Activated CD4-positive, CD25-positive, alpha-beta regulatory T cell treated with anti-CD3 and anti-CD28 coated beads, Interleukin-2, amount 50 U/mL, for 24 hours (primary cell): Measurements from ENCODE around the gene GARIN5A.

Experiments used
- ATAC-seq, 2 donors: fragments of 150-1000 bp; cut with Tn5 transposase; one replicate each; pipeline ENCODE4 v1.10.0; 2021; ENCODE audit warnings: mild to moderate bottlenecking in 1 of 2, moderate library complexity in 1 of 2

Gene GARIN5A

DNA sequence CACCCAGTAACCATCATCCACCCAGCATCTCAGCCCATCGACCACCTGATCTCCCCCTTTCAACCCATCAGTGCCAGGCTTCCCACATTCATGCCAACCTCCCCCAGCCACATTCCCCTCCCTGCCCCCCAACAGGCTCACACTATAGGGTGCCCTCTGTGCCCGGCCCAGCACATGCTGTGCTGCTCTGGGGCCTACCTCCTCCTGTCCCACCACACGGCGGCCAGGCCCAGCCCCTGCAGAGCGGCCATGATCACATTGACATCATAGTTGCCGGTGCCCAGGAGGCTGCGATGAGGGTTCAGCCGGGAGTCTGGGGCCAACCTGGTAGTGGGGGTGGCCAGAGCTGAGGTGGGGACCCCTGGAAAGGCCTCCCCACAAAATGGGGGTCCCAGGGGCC is 30.7 kb upstream of the GARIN5A start:
- no peak for ATAC-seq

DNA sequence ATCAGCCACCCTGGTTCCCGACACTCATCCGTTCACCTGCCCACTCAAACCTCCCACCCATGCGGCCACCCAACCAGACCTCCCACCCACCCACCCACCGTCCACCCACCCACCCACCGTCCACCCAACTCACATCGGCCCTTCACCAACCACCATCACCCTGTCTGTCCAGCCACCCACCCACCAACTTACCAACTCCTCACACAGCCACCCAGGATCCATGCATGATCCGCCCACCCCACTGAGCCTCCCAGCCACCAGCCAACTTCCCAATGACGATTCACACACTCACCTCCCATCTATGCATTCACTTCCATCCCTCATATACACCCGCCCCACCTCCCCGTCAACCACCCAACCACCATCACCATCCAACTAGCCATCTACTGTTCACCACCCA is 30.1 kb upstream of the GARIN5A start:
- ATAC-seq, result no peak

DNA sequence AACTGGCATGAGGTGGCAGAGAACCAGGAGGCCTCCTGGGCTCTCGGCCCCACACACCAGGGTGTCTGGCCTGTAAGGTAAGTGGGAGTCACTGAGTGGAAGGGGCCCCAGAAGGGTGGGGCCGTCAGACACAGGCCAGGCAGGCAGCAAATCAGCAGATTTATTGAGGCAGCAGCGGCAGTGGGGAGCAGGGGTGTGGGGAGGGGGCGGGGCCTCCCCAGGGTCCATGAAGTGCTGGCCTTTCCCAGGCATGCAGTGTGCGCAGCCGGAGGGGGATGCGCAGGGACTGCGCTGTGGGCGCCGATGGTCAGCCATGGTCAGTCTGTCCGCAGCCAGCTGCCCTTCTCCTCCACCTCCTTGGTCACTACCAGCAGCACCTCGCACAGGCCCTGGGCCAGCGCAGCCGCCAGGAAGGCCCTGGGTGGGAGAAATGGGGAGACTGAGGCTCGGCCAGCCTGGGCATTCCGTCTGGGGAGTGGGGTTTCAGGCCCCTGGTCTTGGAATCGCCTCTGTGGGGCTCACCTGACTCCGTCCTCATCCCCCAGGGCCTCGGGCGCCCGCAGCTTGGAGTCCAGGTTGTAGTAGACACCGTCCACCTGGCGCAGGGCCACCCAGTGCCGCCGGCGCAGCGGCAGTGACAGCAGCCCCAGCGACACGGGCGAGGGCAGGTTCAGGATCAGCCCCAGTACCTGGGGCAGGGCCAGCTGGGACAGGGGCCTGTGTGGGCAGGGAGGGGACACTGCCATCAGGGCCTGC is 29.4 kb upstream of the GARIN5A start:
- ATAC-seq, result no peak

DNA sequence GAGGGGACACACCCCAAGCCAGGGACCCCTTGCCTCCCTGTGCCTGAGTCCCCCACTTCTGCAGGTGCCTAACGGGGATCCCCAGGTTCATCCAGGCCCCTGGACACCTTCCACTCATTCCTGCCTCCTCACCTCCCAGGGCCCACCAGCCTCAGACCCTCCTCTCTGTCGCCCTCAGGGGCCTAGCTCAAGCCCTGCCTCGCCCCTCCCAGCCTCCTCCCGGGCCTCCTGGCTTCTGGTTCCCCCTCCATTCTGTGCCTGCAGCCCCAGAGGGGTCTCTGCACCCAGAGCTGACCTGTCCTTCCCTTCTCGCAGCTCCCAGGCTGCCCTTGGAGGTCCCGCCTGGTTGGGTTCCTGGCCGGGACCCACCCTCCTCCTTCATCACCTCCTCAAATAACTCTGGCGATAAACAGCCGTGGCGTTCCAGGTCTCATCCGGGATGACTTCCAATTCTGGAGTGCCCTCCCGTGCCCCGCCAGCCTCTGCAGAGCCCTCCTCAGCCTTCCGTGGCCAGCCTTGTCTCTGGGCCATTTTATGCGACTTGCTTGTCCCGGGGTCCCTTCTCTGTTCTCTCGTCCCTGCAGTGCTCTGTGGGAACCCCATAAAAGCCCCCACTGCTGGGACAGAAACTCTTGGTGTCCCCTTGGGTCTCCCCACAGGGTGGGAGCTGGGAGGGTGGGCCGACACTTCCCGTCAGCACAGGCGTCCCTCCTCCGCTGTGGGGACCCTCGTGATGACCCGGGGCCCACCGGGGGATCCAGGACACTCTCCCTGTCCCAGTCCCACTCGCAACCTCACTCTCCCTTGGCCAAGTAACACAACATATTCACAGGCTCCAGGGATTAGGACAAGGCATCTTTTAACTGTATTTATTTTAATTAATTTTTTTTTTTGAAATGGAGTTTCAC is 25.2 kb upstream of the GARIN5A start:
- no peak for ATAC-seq

DNA sequence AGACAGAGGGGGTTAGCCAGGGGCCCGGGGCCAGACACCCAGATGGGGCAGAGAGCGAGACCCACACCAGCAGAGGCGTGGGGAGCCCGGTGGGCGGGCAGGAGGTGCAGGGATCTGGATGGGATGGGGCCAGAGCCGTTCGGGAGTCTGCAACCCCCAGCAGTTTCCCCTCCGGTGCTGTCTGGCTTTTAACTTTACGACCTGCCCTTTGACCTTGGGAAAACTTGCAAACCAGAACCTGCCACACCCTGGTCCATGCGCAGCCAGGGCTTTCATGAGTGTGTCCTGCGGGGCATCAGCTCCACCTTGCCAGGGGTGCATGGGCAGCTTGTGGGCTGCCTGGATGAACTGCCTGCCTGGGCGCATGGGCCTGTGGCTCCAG is 24.5 kb upstream of the GARIN5A start:
- ATAC-seq, result no peak

DNA sequence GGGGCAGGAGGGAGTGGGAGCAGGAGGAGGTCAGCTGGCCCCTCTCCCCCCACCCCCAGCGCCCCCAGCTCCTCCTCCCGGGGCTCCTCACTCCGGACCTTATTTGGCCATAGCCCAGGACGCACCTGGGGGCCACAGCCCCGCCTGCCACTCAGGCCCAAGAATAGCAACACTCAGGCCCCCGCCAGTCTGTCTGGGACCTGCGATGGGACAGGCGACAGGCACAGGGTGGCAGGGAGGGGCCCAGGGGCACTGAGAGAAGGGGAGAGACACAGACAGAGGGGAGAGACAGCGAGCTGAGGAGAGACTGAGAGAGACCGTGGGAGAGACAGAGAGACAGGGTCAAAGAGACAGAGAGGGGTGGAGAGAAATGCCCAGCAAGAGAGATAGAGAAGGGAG is 24.1 kb upstream of the GARIN5A start:
- ATAC-seq, result no peak

DNA sequence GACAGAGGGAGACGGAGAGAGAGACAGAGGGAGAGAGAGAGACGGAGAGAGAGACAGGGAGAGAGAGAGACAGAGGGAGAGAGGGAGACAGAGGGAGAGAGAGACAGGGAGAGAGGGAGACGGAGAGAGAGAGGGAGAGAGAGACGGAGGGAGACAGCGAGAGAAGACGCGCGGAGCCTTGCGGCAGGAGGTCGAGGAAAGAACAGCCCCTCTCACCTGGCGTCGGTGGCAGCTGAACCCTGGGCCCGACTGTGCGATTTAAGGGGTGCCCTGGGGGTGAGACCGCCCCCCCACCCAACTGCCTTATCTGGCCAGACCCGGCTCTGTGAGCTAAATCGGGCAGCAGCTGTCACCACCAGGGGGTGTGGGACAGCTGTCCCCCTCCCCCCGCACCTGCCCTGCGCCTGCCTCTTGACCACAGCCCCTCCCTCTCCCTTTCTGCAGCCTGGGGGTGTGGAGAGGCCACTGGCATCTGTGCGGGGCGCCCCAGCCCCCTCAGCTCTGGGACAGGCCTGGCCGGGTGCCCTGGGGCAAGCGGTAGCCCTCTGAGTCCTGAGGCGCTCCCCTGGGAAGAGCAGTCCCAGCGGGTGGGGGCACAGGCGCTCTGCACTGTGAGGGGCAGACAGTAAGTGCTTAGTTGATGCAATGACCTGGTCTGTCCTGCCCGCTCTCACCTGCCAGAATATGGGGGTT is 23.6 kb upstream of the GARIN5A start:
- no peak for ATAC-seq

DNA sequence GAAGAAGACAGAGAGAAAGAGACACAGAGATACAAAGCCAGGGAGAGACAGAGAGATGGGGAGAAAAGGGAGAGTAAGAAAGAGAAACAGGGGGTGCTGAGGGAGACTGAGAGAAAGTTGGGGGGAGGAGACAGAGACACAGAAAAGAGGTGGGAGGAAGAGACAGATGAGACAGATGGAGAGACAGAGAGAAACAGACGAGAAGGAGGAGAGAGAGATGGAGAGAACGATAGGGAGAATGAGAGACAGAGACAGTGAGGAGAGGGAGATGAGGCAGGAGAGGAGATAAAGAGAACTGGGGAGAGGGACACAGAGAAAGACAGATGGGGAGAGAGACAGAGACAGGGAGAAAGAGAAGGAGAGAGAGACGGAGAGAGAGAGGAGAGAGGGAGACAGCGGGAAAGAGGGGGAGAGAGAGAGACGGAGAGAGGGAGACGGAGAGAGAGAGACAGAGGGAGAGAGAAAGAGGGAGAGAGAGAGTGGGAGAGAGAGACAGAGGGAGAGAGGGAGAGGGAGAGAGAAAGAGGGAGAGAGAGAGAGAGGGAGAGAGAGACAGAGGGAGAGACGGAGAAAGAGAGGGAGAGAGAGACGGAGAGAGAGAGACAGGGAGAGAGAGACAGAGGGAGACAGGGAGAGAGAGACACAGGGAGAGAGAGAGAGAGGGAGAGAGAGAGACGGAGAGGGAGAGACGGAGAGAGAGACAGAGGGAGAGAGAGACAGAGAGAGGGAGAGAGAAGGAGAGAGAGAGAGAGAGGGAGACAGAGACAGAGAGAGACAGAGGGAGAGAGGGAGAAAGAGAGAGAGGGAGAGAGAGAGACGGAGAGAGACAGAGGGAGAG is 21.8 kb upstream of the GARIN5A start:
- no peak for ATAC-seq

DNA sequence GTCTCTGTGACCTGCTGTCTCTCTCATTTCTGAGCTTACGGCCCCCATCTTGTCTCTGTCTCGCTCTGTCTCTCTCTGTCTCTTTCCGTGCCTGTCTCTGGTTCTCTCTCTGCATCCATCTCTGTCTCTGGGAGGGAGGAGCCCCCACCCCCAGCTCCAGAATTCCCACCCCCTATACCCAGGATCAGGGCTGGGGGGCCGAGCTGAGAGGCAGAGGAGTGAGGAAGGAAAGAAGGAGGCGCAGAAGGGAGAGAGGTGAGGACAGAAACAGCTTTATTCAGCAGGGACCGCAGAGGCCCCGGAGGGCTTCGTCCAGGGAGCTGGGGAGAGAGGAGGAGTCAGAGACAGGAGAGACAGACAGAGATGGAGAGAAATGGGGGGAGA is 20.4 kb upstream of the GARIN5A start:
- no peak for ATAC-seq

DNA sequence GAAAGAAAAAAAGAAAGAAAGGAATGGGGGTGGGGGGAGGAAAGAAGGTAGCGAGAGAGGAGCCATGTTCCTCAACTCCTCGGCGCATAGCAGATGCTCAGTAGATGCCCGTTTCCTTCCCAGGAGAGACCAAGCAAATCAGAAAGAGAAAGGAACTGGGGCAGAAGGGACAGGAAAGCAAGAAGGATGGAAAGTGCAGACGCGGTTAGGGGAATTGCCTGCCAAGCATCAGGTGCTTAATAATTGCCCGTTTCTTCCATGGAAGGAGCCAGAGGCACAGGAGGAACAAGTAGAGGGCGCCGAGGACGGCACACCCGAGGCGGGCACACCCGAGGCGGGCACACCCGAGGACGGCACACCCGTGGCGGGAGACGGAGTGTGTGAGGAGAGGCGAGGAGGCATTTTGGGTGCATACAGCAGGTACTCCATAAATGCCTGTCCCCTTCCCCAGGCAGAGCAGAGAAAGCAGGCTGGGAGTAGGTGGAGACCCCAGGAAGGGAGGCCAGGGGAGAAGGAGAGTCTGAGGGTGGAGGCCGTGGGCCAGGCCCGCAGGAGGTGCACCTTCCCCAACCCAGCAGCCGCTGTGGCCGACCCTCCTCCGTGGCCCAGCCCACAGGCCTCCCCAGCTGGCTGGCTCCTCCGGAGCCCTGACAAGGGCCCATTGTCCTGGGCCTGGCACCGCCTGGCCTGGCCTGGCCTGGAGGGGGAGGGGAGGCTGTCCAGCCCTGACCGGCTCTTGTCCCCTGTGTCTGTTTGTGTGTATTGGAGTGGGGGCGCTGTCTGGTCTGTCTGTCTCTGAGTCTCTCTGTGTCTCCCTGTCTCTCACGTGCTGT is 19.8 kb upstream of the GARIN5A start:
- no peak for ATAC-seq

DNA sequence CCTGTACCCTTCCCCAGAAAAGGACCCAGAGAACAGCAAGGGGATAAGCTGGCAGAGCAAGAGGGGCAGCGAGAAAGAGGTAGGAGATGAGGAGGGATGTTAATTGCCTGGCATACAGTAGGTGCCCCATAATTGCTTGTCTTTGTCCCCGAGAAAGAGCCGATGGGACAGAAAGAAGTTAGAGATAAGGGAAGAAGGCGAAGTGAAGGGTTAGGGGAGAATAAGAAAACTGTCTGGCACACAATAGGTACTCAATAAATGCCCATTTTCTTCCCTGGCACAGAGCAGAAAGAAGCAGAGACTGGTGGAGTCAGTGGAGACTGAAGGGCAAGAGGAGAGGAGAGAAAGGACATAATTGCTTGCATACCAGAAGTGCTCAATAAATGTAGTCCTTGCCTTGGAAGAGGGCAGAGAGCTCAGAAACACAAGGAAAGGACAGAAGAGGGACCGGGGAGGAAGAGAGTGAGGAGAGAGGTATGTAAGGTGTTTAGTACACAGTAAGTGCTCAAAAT is 18.4 kb upstream of the GARIN5A start:
- no peak for ATAC-seq

DNA sequence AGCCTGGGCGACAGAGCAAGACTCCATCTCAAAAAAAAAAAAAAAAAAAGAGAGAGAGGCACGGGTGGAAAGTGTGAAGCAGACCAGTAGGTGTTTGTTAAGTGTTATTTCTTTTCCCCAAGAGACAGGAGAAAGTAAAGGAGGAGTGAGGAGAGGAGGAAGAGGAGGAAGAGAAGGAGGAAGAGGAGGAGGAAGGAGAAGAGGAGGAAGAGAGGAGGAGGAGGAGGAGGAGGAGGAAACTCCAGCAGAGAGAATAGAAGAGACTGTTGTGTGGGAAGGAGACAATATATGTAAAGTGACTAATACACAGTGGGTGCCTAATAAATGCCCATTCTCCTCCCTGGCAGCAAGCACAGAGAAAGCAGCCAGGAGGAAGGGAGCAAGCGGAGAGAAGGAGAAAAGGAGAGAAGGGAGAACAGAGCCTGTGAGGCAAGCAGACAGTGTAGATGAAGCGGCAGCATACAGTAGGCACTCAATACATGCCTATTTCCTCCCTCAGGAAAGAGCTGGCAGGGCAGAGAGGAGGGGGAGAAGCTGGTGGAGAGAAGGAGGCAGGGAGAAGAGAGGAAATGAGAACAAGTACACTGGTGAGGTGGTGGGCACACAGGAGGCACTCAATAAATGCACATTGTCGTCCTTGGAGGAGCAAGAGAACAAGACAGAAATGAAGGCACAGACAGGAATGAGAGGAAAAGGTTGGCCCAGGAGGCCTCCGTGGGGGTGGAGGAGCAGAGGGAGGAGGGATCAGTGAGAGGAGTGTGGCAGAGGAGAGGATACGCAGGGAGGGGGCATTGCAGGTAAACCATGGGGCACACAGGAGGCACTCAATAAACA is 17.8 kb upstream of the GARIN5A start:
- no peak for ATAC-seq

DNA sequence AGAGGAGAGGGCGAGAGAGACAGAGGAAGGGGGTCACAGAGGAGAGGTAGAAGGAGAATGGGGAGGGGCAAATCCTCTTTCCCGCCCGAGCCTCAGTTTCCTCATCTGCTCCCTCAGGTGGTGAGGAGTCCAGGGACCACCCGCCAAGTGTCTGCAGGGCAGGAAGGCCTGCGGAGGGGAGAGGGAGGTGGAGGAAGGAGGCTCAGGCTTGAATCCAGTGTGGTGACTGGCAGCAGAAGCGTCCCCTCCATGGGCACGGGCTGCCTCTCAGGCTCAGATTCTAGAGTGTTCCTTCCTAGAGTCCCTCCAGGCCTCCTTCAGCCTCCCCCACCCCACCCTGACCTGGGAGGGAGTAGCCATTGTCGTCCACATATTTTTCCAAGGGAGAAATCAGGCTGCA is 16.5 kb upstream of the GARIN5A start:
- ATAC-seq, result no peak

DNA sequence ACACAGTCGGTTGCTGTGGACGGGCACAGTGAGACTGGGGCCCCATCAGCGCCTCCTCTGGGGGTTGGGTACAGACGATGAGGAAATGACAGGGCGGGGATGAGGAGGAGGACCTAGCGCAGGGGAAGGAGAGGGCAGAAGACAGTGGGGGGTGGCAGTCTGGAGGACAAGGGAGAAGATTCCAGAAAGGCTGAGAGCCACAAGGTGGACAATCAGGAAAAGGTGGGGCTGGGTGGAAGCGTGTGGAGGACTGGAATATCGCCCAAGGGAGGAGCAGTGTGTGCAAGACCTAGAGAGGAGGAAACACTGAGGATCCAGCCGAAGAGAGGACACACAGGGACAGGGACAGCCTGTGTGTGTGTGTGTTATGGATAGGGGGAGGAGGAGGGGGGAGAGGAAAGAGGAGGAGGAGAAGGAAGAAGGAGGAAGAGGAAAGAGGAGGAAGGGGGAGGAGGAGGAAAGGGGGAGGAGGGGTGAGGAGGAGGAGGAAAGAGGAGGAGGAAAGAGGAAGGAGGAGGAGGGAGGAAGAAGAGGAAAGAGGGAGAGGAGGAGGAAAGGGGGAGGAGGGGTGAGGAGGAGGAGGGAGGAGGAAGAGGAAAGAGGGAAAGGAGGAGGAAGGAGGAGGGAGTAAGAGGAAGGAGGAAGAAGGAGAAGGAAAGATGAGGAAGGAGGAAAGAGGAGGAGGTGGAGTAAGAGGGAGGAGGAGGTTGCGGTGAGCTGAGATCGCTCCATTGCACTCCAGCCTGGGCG is 15.8 kb upstream of the GARIN5A start:
- peak; percentile 84 to 93 for ATAC-seq

DNA sequence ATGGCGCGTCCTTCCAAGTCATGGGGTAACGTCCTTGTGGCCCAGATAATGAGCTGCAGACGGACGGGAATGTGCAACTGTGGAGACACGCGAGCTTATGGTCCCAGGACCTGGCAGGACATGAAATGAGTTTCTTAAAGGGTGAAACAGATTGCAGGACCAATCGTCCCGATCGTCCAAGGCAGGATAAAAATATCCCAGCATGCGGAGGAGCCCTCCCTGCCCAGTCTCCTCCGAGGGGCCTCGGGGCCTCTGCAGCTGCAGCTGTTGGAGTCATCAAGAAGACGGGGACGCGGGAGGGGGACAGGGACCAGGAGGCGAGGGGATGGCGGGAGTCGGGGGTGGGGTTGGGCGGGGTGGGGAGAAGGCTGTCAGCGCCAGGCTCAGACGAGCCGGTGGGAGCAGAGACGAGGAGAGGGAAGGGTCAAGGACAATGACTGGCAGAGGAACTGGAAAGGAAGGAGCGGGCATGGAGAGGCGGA is 14.4 kb upstream of the GARIN5A start:
- no peak for ATAC-seq

DNA sequence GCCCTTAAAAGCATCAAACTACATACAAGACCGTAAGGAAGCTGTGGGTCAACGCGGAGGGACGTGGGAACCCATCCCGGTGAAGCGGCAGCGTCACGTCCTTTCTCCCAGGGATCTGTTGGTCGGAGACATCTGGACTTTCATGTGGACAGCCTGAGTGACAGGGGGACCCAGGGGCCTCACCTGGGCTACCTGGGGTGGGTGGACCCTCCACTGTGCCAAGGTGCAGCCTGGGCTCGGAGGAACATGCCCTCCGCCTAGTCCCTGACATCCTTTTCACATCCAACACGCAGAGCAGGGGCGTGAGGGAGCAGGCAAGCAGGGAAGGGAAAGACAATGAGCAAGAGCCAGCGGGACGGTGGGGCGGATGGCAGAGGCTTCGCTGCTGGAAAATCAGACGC is 13.8 kb upstream of the GARIN5A start:
- ATAC-seq, result no peak

DNA sequence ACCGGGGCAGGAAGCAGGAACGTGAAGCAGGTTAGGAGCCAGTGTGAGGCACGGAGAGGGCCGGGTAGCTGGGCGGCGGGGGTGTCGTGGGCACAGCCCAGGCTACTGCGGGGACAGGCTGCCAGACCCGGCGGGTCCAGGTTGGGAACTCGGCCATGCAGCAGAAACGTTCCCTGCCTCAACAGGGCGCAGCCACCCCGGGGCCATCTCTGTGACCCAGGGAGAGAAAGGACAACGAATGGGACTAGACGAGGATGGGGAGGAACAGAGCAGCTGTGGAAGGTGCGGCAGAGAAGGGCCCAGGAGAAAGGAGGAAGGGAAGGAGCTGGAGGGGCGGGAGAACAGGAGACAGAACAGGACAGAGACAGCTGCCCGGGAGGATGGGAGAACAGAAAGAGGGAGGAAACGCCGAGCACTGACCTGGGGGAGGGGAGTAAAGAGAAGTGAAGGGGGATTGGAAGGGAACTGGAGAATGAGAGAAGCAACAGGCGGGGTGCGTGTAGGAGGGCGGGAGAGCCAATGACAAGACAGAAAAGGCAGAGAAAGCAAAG is 12.9 kb upstream of the GARIN5A start:
- no peak for ATAC-seq

DNA sequence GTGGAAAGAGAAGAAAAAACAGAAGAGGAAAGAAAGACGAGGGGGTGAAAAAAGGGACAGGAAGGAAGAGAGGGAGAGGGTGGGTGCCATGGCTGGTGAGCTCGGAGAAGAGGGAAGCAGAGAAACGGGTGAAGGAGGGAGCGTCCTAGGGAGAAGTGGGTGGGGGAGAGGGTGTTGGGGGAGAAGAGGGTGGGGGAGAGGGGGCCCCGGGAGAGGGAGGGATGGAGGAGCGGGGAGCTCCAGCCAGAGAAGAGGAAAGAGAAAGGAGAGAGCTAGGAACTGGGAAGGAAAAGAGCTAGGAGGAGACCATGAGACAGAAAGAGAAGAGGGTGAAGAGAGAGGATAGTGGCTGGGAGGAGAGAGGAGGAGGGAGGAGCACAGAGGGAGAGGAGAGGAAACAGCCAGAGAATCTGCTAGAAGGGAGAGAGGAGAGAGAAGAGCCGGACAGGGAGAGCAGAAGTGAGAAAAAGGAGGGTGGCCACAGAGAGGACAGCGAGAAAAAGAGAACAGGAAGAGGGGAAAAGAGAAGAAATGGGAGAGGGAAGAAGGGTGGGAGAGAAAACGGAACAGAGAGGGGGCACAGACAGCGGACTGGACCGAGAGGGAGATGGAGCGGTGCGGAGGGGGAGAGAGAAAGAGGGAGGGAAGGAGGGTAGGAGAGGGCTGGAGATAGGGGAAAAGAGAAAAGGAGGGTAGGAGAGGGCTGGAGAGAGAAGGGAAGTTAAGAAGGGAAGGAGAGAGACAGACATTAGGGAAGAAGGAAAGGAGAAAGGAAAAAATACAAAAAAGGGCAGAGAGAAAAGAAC is 11.9 kb upstream of the GARIN5A start:
- no peak for ATAC-seq
